NCI-H128 (cell line): ENCODE results near the gene MYRF.

Experiments
- DNase-seq: peaks from one replicate; lab custom pipeline; 2025; ENCODE audit not compliant: unreplicated experiment; lab: John Stamatoyannopoulos, UW

MYRF gene

DNA sequence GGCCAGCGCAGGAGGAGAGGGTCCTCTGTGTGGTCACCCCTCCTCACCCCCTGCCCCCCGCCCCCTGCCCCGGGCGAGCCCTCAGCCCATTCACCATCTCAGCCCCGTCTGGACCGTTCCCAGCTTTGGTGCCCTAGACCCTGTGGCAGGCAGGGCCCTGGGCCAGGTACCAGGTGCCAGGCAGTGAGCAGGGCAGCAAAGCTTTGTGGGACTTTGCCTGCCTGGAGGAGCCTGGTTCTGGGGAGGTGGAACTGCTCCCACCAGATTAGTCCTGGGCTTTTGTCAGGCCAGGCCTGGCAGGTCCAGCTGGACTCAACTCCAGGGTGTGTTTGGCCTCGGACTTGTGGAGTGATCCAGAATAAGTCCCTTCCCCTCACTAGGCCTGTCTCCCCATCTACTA lies 13.7 kb upstream of the MYRF start:
- no peak for DNase-seq

DNA sequence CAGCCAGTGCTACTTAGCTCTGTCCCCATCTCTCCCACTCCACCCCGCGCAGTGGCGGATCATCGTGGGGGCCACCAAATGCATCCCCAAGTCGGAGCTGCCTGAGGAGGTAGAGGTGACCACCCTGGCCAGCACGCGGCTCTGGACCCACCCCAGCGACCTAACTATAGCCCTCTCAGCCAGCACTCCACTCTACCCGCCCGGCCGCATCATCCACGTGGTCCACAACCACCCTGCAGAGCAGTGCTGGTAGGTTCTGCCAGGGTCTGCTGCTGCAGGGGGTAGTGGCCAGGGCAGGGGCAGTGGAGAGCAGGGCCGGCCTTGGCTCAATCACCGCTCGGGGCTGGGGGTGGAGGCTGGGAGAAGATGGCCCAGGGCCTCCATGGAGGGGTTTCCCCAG lies 13.0 kb upstream of the MYRF start:
- DNase-seq, result no peak

DNA sequence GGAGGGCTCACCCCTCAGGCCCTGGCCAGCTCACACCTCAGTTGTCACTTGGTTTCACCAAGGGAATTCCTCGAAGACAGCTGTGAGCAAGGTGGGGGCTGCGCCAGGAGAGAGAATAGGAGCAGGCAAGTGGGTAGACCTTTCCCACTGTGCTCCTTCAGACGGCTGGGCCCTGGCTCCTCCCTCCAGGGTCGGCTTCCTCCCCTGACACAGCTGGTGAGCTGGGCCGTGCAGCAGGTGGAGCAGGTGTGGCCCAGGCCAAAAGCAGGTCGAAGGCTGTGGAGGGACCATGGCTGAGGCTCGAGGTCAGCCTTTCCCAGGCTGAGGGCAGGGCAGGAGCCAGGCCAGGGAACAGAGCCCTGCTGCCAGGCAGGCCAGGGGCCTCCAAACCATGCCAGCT lies 12.5 kb upstream of the MYRF start:
- no peak for DNase-seq

DNA sequence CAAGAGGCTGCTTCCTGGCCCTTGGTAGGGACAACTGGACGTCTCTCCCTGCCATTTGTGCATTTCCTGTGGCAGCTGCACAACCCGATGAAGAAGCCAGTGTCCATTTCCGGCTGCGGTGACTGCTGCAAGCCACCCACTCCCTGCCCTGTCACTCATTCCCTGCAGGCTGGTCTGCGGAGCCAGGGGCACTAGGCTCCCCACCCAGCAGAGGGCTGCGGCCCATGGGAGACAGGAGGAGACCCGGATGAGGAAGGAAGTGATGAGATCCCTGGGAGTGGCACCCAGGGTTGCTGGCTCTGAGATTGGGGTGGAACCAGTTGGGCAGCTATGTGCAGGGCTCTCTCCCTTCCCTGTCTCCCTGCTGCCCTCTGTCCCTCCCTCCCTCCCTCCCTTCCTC lies 10.0 kb upstream of the MYRF start:
- no peak for DNase-seq

GRCh38 chr11:61743486-61744095 lies 8.8 kb upstream of the MYRF start:
- no peak for DNase-seq

- no peak for DNase-seq
These were observed 8.3 kb upstream of the MYRF start for GRCh38 chr11:61744181-61744580.

DNA sequence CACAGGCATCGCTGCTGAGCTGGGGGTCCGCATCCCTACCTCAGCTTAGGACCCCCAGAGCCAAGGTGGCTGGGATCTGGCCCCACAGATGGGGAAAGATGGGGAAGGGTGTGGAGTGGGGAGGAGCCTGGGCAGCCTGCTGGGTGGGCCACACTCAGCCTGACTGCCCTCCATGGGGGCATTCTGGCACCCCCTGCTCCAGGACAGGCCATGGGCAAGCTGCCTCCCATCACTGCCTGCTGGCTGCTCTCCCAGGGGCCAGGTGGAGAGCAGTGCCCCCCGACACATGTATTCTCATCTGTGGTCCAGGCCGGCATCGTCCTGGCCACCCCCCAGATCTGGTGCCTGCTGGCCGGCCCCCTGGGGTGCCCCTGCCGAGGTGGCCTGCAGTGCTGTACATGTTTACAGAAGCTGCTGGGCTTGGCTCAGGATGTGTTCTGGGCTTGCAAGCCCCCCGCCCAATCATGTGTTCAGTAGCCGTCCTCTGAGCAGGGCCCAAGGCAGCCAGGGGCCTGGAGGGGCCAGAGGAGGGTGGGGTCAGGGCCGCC lies 7.8 kb upstream of the MYRF start:
- no peak for DNase-seq

DNA sequence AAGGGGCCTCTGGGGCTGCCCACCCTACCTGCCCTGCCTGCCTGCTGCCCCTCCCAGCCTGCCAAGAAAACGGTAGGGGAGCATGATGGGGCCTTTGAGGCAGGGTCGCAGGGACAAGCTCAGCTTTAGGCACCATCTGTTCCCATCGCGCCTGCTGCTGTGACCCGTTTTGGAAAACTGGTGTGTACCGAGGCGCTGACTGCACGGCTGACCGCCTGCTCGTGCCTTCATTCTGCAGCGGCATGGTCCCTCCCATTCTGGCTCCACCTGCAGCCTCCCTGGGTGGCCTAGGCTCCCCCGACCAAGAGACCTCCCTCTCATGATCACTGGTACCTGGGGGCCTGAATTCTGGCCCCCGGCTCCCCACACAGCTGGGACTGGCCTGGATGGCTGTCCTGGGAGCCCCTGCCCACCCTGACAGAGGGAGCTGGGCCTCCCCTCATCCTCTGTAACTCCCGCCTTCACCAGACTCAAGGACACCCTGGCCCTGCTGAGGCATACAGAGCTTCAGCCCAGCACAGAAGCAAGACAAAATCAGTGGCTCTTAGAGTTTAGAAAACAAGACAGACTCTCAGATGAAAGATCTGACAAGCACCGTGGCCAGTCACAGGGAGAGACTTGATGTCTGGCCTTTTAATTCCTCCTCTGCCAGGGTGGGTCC lies 6.5 kb upstream of the MYRF start:
- no peak for DNase-seq

- no peak for DNase-seq
These were observed 5.8 kb upstream of the MYRF start for GRCh38 chr11:61746442-61747191.

- no peak for DNase-seq
These were observed 5.1 kb upstream of the MYRF start for GRCh38 chr11:61747192-61747966.

- DNase-seq, result no peak
These were observed 4.5 kb upstream of the MYRF start for GRCh38 chr11:61747967-61748285.

DNA sequence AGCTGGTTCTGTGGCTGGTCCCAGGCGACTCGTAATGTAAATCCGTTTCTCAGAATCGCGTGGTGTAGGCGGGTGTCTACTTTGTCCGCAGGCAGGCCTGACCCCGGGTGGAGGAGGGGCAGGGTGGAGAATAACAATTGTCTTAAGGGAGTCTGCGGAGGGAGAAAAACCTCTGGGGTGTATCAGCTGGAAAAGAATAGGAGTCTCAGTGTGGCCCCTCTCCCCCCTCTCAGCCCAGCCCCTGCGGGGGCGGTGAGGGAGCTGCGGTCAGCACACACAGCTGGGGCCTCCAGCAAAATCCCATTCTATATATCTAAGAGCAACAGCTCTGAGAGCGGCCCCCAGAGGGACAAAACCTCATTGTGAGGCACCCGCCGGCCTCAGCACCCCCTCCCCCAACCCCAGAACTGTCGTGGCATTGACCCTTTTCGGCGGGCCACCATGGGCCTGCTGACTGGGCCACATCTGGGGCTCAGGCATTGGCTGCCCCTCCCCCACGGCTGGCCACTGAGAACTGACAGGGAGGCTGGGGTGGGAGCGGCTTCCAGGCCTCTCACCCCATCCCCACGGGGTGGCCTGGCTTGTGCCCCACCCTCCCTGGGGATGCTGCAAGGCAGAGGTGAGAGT lies 2.7 kb upstream of the MYRF start:
- no peak for DNase-seq

DNA sequence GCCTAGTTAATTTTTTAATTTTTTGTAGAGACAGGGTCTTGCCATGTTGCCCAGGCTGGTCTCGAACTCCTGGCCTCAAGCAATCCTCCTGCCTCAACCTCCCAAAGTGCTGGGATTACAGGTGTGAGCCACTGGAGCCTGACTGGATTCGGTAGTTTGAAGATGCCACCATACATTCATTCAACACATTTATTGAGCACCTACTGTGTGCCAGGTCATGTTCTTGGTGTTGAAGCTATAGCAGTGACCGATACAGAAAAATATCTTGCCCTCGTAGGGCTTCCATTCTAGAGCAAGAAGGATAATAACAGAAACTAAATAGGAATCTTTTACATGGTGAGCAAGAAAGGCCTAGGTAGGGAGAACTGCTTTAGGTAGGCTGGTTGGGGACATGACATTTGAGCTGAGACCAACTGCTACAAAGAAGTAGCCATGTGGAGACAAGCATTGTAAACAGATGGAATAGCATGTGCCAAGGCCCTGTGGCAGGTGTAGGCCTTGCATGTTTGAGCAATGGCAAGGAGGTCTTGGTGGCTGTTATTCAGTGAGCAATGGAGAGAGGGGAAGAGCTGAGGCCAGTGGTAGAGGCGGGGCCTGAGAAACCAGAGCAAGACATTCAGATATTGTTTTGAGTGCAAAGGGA lies 1.7 kb upstream of the MYRF start:
- no peak for DNase-seq

GRCh38 chr11:61751384-61751783 lies 1.1 kb upstream of the MYRF start:
- DNase-seq, result no peak

- no peak for DNase-seq
These were observed 587 bp downstream of the MYRF start for GRCh38 chr11:61752925-61753521.

- no peak for DNase-seq
These were observed 1.2 kb downstream of the MYRF start for GRCh38 chr11:61753672-61754071.

DNA sequence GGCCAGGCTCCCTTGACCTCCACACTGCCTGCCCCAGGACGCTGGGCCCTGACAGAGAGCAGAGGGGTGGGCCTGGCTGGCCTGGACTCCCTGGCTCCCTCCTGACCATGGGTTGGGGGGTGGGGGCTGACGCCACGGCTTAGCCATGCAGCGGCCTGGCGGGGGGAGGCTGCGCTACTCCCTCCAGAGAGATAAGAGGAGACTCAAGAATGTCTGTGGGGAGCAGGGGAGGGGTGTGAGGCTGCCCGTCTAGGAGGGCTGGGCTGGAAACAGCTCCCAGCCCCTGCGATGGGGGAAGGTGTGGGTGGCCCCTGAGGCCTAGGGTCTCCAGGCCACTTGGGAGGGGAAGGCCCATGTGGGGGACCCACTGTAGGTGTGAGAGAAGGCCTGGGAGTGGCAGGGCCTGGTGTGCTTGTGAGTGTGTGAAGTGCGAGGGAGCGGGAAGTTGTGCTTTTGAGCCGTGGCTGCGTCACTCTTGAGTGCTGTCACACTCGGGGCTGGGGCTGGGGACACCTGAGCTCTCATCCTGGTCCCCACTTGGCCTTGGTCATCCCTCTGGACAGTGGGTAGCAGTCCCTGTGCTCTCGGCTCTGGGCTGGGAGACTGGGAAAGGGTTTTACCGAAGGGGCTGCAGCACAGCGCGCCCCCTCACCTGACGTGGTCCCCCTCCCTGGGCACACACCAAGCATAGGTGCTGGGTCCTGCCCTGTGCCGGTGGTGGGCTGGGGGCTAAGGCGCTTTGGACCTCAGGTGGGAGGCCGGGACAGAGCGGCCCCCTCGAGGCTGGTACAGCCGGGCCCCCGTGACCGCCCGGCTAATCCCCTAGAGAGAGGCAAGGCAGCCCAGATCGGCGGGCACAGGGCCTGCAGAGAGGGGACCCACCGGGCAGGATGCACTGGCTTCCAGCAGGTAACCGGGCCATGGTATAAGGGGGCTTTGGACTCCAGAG lies 2.4 kb downstream of the MYRF start:
- no peak for DNase-seq

DNA sequence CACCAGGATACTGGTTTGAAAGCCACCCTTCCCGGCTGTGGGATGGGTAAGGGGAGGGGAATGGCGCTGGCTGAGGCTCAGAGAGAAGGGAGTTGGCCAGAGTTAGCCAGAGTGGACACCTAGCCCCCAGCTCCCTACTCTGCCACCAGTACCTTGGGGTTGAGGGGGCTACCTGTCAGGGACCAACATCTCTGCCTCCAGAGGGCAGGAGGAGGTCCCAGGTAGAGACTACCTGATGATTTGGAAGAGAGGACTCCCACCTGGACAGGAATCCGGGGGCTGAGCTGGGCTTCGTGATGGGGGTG lies 3.7 kb downstream of the MYRF start:
- no peak for DNase-seq

GRCh38 chr11:61756452-61757212 lies 4.2 kb downstream of the MYRF start:
- no peak for DNase-seq
